Adipocyte (in vitro differentiated cells): Measurements from ENCODE around the gene CDRT4.
"Not testable (repeated sequence)": the region's sequence is repeated elsewhere in the genome, so short reads cannot be mapped to it uniquely, and the experiment has no call there.

ENCODE experiments used
- DNase-seq: peaks from one replicate; pipeline ENCODE4 v3.0.0-alpha.2; 2015; ENCODE audit warnings: low read depth
- H3K27me3 ChIP-seq: replicated peaks from 2 replicates; pipeline ENCODE4 v1.7.0; 2013; ENCODE audit warnings: mild to moderate bottlenecking, low read length, moderate library complexity; ENCODE audit not compliant: control insufficient read depth, insufficient read depth
- H3K36me3 ChIP-seq: 2 replicates; pipeline ENCODE4 v1.7.0; 2013; ENCODE audit warnings: low read length, mild to moderate bottlenecking, moderate library complexity; ENCODE audit not compliant: control insufficient read depth, insufficient read depth, severe bottlenecking
- H3K4me1 ChIP-seq: 2 replicates; pipeline ENCODE4 v1.7.0; 2013; ENCODE audit warnings: mild to moderate bottlenecking, low read length, moderate library complexity; ENCODE audit not compliant: control insufficient read depth, insufficient read depth
- H3K4me3 ChIP-seq: 2 replicates; pipeline ENCODE4 v1.7.0; 2013; ENCODE audit warnings: mild to moderate bottlenecking, low read length, moderate library complexity
- H3K9ac ChIP-seq: 2 replicates; pipeline ENCODE4 v1.7.0; 2013; ENCODE audit warnings: mild to moderate bottlenecking, low read length, moderate library complexity
- H3K9me3 ChIP-seq: 2 replicates; pipeline ENCODE4 v1.7.0; 2013; ENCODE audit warnings: mild to moderate bottlenecking, low read length, moderate library complexity; ENCODE audit not compliant: control insufficient read depth

The CDRT4 gene

GRCh38 chr17:15507001-15507400, 39.6 kb upstream of the CDRT4 start:
- Histone ChIP-seq H3K36me3 (no peaks in the 10 kb centered on the region), H3K9ac (no peak overlapping the region), H3K4me3 (no peak overlapping the region), H3K4me1 (peaks cover 24% of the 10 kb centered on the region), H3K9me3 (no peaks in the 10 kb centered on the region), H3K27me3 (no peaks in the 10 kb centered on the region)
- no peak for DNase-seq

- not testable (repeated sequence) for H3K4me3 ChIP-seq, DNase-seq, H3K9ac ChIP-seq, H3K36me3 ChIP-seq, H3K27me3 ChIP-seq, H3K9me3 ChIP-seq
- H3K4me1 ChIP-seq, result peaks cover 22% of the 10 kb centered on the region
Measured at GRCh38 chr17:15505708-15506107, 38.3 kb upstream of the CDRT4 start.

GRCh38 chr17:15503731-15504130, 36.3 kb upstream of the CDRT4 start:
- Histone ChIP-seq H3K36me3 (no peaks in the 10 kb centered on the region), H3K9me3 (no peaks in the 10 kb centered on the region), H3K27me3 (no peaks in the 10 kb centered on the region), H3K4me1 (peaks cover 11% of the 10 kb centered on the region), H3K9ac (no peak overlapping the region), H3K4me3 (no peak overlapping the region)
- no peak for DNase-seq

- Histone ChIP-seq H3K4me3 (peak overlapping the region; percentile 76), H3K4me1 (peaks cover 11% of the 10 kb centered on the region), H3K9me3 (no peaks in the 10 kb centered on the region), H3K36me3 (no peaks in the 10 kb centered on the region), H3K9ac (peak overlapping the region; percentile 89), H3K27me3 (no peaks in the 10 kb centered on the region)
- DNase-seq, result peak; percentile 98
Measured at GRCh38 chr17:15502369-15503112, 35.1 kb upstream of the CDRT4 start.

GRCh38 chr17:15501793-15502192, 34.4 kb upstream of the CDRT4 start:
- peak overlapping the region; percentile 76 for H3K4me3 ChIP-seq
- no peaks in the 10 kb centered on the region for H3K36me3 ChIP-seq
- DNase-seq, result no peak
- H3K4me1 ChIP-seq, result peaks cover 11% of the 10 kb centered on the region
- H3K9me3 ChIP-seq, result no peaks in the 10 kb centered on the region
- peak overlapping the region; percentile 89 for H3K9ac ChIP-seq
- H3K27me3 ChIP-seq, result no peaks in the 10 kb centered on the region

- DNase-seq, result no peak
- Histone ChIP-seq H3K9ac (no peak overlapping the region), H3K9me3 (no peaks in the 10 kb centered on the region), H3K4me1 (peaks cover 11% of the 10 kb centered on the region), H3K36me3 (no peaks in the 10 kb centered on the region), H3K27me3 (no peaks in the 10 kb centered on the region), H3K4me3 (no peak overlapping the region)
Measured at GRCh38 chr17:15501282-15501681, 33.9 kb upstream of the CDRT4 start.

- H3K36me3 ChIP-seq, result no peaks in the 10 kb centered on the region
- no peak for DNase-seq
- H3K4me1 ChIP-seq, result peaks cover 10% of the 10 kb centered on the region
- no peaks in the 10 kb centered on the region for H3K27me3 ChIP-seq
- no peak overlapping the region for H3K4me3 ChIP-seq
- H3K9me3 ChIP-seq, result no peaks in the 10 kb centered on the region
- H3K9ac ChIP-seq, result no peak overlapping the region
Measured at GRCh38 chr17:15498107-15498506, 30.7 kb upstream of the CDRT4 start.

GRCh38 chr17:15496735-15497670, 29.6 kb upstream of the CDRT4 start:
- Histone ChIP-seq H3K9ac (no peak overlapping the region), H3K9me3 (no peaks in the 10 kb centered on the region), H3K4me3 (no peak overlapping the region), H3K36me3 (no peaks in the 10 kb centered on the region), H3K27me3 (no peaks in the 10 kb centered on the region), H3K4me1 (peaks cover 2% of the 10 kb centered on the region)
- DNase-seq, result no peak

- Histone ChIP-seq H3K4me3 (no peak overlapping the region), H3K9me3 (no peaks in the 10 kb centered on the region), H3K4me1 (peaks cover 14% of the 10 kb centered on the region), H3K36me3 (no peaks in the 10 kb centered on the region), H3K9ac (no peak overlapping the region), H3K27me3 (no peaks in the 10 kb centered on the region)
- DNase-seq, result no peak
Measured at GRCh38 chr17:15494821-15495220, 27.4 kb upstream of the CDRT4 start.

- no peaks in the 10 kb centered on the region for H3K9me3 ChIP-seq
- no peak overlapping the region for H3K4me3 ChIP-seq
- H3K36me3 ChIP-seq, result no peaks in the 10 kb centered on the region
- peaks cover 14% of the 10 kb centered on the region for H3K4me1 ChIP-seq
- H3K27me3 ChIP-seq, result no peaks in the 10 kb centered on the region
- no peak for DNase-seq
- H3K9ac ChIP-seq, result no peak overlapping the region
Measured at GRCh38 chr17:15493693-15494035, 26.2 kb upstream of the CDRT4 start.

- H3K27me3 ChIP-seq, result no peaks in the 10 kb centered on the region
- peaks cover 14% of the 10 kb centered on the region for H3K4me1 ChIP-seq
- no peaks in the 10 kb centered on the region for H3K36me3 ChIP-seq
- H3K9ac ChIP-seq, result no peak overlapping the region
- no peaks in the 10 kb centered on the region for H3K9me3 ChIP-seq
- DNase-seq, result no peak
- no peak overlapping the region for H3K4me3 ChIP-seq
Measured at GRCh38 chr17:15492791-15493692, 25.6 kb upstream of the CDRT4 start.
